Stimulated activated CD4-positive, alpha-beta T cell treated with anti-CD3 and anti-CD28 coated beads, Interleukin-1b, Interleukin-23, amount 100 ng/mL, for 48 hours (primary cell): ENCODE measurements around the gene PACSIN1.
"Not testable (repeated sequence)": the region's sequence is repeated elsewhere in the genome, so short reads cannot be mapped to it uniquely, and the experiment has no call there.

Source experiments
- DNase-seq: peaks from one replicate; pipeline ENCODE4 v3.0.0-alpha.2; 2020

Gene PACSIN1

DNA sequence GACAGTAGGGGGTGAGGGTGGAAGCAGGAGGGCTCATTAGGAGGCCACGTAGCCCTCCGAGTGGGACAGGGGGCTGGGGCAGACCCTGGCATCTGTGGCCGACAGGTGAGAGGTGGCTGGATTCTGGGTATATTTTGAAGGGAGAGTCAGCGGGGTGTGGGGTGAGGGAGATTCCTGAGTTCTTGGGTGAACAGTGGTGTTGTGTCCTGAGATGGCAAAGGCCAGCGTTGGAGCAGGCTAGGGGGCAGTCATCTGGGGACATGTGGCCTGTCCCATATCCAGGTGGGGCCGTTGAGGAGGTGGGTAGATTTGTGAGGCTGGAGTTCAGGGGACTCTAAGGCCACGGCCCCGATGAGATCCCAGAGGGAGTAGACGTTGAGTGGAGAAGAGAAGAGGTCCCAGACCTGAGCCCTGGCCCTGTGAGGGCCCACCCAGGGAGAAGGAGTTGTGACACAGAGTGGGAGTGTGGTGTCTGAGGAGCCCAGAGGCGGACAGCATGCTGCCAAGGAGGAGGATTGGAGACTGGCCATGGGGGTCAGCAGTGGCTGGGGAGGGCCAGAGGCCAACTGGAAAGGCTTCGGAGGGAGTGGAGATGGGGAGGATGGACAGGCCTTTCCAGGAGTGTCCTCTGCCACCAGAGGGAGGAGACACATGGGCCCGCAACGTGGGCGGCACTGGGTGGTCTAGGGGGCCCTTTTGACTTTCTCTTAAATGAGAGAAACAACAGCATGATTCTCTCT is 19.6 kb downstream of the PACSIN1 start:
- DNase-seq: no peak

DNA sequence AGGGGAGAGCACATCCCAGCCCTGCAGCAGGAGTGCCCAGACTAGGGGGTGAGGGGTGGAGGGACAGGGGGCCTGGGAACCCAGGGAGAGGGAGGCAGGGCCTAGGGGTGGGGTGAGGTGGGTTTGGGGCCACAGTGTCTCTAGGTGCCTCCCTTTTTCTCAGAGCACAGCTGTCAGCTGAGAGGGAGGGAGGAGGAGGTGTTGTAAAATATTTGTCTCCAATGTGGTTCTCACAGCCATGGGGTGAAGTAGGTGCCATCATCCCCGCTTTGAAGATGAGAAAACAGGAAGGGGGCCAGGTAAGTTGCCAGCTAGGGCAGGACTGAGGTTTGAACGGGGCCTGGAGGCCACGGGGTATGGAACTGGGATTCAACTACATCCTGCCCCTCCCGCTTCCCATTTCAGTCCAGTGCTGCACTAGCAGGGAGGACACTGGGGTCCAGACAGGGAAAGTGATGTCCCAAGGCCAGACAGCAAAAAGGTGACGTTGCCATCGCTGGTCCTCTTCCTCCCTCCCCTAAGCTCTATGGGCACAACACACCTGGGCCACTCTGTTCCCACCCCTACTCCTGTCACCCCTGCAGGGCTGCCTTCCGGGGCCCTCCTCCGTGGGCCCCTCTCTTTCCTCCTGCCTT is 20.3 kb downstream of the PACSIN1 start:
- DNase-seq: no peak

DNA sequence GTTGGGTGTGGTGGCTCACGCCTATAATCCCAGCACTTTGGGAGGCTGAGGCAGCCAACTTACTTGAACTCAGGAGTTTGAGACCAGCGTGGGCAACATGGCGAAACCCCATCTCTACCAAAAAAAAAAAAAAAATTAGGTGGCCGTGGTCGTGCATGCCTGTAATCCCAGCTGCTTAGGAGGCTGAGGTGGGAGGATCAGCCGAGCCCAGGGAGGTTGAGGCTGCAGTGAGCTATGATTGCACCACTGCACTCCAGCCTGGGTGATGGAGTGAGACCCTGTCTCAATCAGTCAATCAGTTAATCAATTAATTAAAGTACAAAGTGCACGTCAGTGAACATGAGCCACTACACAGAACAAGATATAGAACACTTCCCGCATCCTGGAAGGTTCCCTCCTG is 21.0 kb downstream of the PACSIN1 start:
- DNase-seq: not testable (repeated sequence)

DNA sequence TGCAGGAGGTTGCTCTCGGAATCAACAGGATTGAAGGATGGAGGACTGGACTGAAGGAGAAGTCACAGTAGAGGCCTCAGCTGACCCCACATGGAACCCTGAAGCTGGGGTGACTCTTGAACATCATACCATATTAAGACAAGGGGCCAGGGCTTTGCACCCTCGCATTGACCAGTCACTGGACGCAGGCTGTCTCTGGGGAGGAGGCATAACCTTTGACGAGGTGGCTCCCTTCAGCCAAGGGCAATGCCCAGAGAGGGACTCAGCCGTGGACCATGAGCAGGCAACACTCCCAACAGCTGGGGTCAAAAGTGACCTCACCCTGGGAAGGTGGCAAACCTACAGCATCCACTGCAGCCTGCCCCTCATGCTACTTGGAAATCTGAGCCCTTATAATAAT is 21.7 kb downstream of the PACSIN1 start:
- no peak for DNase-seq

DNA sequence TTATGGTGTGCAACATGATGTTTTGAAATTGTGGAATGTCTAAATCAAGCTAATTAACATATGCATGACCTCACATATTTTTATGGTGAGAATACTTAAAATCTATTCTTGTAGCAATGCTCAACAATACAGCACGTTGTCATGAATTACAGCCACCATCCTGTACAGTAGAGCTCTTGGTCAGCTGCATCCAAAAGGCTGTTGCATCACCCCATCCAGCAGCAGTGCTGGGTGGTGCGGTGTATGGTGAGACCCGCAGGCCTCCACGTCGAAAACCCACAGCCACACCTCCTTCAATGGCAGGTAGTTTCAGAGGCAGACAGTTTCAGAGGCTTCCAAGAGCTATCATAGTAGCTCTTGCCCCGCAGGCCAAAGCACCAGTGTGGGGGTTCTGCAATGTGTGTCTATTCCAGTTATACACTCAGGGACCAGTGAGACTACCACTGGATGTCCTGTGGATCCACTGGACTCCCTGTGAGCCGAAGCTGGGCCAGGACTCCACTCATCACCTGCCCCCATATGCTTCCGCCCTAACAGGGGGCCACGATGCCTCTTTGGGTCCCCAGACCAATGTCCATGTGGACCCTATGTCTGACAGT is 23.4 kb downstream of the PACSIN1 start:
- no peak for DNase-seq

DNA sequence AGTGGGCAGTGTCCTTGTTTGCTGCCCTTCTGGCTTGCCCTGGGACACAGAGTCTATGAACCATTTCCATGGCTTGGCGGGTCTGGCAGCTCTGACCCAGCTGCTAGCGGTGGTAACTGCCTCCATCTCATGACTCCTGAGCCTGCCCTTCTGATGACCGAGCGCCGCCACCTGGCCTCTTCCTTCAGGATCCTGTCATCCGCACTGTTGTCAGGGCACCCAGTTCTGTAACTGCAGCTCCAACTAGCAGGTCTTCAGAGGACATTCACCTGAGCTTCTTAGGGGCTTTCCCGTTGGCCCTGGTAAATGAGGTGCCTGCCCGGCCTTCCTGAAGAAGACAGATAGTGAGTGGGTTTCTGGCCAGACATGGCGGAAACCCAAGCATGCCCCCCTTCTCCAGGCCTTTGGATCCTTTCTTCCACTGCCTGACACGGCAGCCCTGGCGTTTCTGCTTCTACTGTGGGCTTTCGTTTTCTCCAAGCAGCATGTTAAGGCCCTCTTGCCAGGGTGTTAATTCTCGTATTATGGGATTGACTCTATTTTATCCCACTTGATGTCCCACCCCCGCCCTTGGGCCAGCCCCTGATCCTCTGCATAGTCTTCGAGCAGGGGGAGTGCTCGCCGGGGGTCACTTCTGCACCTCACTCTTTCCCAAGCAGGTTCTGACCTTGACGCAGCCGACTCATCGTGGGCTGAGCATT is 24.7 kb downstream of the PACSIN1 start:
- no peak for DNase-seq

DNA sequence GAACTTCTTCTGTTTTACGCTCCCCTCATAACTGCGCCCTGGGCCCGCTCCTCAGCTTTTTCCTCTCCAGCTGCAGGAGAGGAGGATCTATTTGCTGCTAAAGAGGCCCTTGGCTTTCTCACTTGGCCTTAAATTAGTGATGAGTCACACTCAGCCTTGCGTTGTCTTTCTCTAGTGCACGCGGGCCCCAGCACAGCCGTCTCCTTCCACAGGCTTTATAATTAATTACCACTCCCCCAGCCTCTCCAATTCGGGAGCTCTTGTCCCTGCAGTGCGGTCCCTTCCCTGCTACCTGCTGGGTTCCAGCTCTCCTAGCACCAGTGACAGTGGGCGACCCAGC is 25.2 kb downstream of the PACSIN1 start:
- DNase-seq: no peak

DNA sequence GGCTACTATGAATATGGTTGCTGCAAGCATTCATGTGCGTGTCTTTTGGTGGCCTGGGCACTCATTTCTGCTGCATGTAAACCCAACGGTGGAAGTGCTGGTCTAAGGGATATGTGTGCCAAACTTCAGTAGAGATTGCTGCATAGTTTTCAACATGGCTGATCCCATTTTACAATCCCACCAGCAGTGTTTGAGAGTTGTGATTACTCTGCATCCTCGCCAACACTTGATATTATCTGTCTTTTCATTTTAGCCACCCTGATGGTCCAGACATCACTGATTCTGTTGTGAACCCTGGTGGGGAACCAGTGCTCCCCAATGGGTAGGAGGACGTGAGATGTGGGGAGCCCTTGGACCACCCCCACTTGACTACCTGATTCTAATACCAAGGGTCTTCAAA is 27.5 kb downstream of the PACSIN1 start:
- DNase-seq: no peak

DNA sequence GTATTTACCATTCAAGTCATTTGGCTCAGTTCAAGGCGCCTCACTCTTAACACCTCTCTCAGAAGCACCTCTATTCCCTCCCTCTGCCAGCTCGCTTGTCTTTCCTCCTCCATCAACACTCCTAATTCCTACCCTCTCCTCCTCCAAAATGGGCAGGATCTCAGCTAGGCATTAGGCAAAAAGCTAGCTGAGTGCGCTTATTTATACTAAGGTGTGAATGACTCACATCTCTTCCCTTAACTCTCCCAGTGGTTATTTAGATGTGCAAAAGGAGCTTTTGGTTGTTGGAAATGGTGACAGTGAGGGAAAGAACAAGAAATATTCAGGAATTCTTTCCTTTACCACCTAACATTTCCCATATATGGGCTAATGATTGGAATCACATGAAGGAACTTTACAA is 29.1 kb downstream of the PACSIN1 start:
- DNase-seq: no peak

DNA sequence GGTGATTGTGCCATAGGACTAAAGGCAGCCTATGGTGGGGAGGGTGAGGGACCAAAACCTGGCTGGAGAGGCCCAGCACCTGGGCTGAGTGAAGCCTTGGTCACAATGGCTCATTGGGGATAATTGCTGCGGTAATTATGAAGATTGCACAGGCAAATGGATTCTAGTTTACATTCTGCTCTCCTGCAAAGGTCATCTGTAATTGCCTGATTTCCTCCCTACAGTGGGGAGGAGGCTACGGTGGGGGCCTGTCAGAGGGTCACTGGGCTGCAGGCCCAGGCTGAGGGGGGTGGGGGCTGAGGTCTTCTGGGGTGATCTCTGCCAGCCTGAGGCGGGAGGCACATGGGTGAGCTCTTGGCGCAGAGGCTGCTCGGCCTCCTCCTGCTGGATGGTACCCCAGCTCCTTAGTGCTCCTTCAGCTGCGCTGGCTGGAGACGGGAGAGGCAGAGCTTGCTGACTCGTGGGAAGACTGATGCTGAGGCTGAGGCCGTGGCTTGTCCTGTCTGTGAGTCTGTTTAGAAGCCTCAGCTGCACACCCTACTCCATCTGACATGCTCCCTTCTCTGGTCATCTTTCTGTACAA is 30.3 kb downstream of the PACSIN1 start:
- no peak for DNase-seq

DNA sequence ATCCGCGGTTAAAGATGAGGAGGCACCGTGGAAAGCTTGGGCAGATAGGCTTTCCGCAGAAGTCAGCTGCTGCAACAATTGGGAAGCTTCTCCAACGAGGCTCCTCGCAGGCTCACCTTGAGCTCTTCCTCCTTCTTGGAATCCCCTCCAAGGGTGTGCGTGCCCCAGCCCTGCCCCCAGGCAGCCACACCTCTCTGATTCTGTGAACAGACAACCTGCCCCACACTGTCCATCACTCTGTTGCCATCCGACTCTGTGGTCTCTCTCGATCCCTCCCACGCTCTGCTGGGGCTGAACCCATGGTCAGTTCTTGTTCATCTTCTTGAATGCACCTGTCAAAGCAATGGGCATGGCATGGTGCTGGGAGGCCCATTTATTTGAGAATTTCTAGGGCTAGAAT is 31.5 kb downstream of the PACSIN1 start:
- no peak for DNase-seq

DNA sequence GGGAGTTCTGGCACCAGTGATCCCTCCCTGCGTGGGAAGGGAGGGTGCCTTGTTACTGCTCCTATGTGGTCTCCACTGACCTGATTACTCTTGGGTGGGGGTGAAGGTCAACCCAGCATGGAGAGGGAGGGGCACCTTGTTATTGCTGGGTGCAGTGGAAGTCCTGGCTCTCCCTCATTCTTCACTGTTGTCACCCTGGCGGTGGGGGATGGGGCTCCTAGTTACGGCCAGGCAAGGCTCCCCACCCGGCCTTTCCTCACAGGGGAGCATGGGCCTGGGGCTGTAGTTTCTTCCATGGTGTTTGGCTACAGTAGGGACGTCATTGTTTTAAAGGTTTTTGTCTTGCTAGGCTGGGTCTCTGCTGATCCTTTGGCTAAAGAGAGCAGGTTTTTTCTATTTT is 40.8 kb downstream of the PACSIN1 start:
- no peak for DNase-seq

DNA sequence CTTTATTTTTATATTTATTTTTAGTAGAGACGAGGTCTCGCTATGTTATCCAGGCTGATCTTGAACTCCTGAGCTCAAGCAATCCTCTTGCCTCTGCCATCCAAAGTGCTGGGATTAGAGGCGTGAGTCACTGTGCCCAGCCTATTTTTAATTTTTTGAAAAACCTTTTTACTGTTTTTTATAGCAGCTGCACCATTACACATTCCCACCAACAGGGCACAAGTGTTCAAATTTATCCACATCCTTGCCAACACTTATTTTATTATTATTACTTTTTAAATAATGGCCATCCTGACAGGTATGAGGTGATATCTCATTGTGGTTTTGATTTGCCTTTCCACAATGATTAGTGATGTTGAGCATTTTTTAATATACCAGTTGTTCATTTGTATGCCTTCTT is 42.5 kb downstream of the PACSIN1 start:
- DNase-seq: no peak

DNA sequence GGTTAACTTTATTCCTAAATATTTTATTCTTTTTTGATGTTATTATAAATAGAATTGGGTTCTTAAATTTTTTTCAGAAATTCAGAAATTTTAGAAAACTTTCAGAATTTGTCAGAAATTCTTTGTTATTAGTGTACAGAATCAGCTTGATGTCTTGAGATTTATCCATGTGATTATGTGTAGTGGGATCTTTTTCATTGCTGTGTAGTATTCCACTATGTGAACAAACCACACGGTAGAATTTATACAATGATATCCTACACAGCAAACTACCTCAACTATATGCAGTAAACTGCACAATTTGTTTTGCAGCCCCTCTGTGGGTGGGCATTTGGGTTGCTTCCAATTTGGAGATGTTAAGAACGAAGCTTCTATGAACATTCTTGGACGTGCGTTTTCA is 43.9 kb downstream of the PACSIN1 start:
- no peak for DNase-seq

DNA sequence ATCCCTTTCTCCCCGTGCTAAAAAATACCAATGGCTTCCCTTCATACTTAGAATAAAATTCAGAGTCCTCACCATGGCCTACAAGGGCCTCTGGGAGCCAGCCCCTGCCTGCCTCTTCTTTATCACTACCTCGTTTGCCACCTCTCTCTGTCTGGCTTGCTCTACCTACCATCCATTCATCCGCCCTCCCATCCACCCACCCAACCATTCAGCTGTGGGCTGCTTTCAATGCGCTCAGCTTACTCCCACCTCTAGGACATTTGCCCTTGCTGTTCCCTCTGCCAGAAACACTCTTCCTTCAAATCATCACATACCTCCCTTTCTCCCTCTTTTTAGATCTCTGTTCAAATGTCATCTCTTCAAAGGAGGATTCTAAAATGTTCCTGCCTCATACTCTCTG is 44.4 kb downstream of the PACSIN1 start:
- no peak for DNase-seq

DNA sequence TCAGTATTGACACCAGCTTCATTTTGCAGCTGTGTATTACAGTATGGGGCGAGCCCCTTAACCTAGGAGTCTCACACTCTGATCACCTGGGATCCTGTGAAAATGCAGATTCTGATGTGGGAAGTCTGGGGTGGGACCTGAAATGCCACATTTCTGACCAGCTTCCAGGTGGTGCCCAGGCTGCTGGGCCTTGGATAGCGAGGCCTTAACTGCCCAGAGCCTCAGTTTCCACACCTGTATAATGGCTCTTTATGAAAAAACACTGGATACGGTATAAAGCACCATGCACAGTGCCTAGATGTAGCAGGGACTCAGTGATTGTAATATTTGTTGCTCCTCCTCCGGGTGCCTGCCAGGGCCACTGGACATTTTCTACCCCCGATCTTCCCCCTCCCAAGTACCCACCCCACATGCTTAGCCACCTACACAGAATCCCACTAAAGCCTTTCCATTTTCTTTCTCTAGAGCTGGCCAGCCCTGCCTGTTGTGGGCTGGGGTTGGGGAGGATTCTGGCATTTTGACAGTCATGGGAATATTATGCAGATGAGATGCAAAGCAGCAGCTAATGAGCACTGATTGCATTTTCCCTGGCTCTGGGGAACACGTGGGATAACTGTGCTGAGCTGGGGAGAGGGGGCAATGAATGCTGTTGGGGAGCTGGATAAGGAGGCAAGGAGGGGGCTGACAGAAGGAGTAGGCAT is 45.5 kb downstream of the PACSIN1 start:
- no peak for DNase-seq

DNA sequence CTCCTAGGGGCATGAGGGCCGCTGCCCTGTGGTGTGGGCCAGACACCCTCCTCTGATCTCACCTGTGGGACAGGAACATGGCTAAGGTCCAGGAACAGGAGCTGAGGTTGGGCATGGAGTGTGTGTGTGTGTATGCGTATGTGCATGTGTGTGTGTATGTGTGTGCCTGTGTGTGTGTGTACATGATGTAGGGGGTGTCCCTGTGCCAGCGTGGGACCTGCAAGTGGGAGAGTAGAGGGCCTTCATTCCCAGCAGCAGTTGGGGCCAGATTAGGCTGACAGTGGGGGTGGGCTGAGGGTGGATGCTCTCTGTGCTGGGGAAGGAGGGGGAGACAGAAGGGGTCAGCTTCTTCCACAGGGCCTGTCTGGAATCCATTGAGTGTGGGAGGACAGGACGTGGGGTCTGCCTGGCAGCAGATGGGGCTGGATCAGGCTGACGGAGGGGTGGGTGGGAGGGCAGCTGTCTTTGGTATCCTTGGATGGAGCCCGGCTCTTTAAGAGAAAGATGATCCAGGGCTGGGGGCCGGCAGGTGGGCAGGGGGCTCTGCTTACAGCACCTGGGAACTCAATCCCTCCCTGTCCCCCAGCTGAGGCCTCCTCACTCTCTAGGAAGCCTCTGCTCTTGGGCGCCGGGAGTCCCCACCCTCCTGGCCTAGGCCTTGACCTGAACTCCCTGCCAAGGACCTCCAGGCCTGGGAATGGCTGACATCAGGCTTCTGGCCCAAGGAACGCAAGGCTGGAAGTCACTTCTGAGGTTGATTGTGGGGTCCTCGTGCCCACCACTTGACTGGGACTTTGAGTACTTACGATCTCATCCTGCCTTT is 46.2 kb downstream of the PACSIN1 start:
- no peak for DNase-seq

DNA sequence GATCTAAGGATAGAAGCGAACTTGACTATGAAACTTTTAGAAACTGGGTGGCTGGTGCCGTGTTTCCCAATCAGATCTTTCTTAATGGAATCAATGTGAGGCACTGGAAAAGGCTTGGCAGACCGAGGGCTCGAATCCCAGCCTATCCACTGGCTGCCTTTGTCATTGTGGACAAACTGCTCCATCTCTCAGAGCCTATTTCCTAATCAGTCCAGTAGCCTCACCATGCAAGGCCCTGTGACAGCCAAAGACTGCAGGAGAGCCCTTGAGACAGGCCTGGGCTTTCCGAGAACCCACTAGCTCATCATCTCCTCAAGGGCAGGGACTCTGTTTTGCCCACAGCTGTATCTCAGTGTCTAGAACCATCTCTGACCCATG is 46.9 kb downstream of the PACSIN1 start:
- no peak for DNase-seq

DNA sequence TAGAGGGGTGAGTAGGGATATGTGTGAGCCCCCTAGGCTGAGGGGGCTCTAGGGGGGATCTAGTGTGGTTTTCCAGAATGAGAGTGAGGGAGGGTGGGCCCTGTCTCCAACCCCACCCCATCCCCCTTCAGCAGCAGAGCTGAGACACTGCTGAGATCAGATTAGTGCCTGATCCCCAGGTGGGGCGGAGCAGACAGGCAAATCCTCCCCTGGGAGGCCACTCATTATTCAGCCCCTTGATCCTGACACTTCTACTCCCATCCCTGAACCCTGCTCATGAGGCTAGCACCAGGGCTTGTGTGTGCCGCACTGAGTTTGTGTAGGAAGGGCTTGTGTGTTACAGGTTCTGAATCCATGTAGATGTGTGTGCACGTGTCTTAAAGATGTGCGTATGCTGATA is 47.8 kb downstream of the PACSIN1 start:
- DNase-seq: no peak

DNA sequence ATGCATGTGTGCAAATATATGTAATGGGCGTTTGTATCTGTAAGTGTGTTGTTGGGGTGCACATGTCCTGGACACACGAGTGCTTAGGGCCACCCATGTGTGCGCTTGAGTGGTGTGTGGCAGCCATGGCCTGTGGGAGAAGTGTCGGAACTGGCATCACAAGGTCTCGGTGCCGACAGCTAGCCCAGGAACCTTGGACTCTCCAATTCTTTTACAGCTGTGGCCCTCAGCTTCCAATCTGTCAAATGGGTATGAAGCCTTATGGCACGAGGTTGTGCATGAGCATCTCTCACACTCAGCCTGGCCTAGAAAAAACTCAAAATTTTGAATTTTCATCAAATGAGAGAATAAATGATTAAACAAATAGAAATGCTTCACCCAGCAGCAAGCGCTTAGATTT is 48.2 kb downstream of the PACSIN1 start:
- no peak for DNase-seq

DNA sequence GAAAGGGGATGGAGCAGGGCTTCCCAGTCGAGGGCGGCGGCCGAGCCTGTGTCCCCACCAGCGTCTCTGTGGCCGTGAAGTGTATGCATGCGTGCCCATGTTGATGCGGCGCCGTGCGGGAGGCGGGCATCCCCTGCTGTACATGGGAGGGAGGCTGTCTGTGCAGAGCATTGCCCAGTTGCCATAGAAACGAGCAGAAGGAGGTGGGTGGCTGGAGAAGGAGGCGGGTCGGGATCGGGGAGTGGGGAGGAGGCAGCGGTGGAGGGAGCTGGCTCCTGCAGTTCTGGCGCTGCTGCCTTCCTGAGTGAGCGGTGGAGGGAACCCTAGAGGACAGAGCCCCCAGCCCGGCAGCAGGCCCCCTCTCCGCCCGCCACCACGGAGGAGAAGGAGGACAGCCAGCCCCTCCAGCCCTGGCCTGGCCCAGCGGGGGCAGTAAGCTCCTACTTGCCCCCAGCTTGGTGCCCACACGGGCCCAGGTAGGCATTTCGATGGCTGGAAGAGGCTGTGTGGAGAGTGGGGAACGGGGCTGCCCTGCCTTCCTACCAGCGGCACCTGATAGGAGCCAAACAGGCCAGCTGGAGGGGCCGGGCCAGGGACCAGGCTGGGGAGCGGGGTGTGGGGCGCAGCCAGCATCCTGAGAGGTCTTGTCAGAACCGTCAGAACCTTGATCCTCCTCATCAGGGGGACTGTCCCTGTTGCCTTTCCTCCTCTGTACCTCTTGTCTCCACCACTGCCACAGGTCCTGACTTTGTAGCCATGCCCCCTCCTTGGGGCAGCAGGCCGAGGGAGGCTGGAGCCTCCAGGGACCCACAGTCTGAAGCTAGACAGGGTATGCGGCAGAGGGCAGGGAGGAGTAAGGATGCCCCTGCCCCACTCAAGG is 49.0 kb downstream of the PACSIN1 start:
- no peak for DNase-seq
